Measurements from ENCODE around the gene CTIF.

CTIF gene

DNA sequence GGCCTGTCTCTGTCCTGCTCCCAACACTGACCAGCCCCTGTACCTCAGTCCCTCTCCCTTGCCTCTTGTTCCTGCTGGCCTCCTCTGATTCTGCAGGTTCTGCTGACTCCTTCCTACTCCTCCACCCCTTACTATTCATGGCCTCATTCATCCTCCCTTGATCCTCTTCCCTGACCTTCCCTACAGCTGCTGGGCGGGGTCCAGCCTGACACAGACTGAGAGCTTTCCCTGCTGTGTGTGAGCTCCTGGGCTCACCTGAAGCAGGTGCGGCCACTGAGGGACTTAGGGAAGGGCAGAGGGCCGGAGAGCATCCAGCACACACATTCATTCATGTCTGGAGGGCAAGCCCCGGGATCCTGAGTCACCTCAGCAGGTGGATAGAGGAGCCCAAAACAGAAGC, 185.6 kb downstream of the CTIF start:
- TF ChIP-seq, protein P1, sequence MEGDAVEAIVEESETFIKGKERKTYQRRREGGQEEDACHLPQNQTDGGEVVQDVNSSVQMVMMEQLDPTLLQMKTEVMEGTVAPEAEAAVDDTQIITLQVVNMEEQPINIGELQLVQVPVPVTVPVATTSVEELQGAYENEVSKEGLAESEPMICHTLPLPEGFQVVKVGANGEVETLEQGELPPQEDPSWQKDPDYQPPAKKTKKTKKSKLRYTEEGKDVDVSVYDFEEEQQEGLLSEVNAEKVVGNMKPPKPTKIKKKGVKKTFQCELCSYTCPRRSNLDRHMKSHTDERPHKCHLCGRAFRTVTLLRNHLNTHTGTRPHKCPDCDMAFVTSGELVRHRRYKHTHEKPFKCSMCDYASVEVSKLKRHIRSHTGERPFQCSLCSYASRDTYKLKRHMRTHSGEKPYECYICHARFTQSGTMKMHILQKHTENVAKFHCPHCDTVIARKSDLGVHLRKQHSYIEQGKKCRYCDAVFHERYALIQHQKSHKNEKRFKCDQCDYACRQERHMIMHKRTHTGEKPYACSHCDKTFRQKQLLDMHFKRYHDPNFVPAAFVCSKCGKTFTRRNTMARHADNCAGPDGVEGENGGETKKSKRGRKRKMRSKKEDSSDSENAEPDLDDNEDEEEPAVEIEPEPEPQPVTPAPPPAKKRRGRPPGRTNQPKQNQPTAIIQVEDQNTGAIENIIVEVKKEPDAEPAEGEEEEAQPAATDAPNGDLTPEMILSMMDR (IDR thresholded peaks at IDR 0.05): no peak

DNA sequence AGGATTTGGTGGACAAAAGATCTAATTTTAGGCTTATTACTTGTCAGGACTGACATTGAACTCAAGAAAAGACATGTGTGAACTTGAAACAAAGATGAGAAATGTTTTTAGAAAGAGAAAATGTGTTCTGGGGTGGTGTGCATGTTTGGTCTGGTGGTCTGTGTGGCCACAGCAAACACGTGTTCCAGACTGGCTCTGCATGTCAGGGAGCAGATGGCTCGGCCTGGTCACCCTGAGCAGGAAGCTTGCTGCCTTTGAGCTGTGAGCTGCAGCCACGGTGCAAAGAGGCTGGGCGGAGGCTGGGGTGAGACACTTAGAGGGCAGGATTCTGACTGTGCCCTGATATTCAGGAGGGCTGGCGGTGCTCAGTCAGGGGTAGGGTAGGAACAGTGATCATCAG, 186.1 kb downstream of the CTIF start:
- TF ChIP-seq, protein P1 (IDR thresholded peaks at IDR 0.05): no peak

DNA sequence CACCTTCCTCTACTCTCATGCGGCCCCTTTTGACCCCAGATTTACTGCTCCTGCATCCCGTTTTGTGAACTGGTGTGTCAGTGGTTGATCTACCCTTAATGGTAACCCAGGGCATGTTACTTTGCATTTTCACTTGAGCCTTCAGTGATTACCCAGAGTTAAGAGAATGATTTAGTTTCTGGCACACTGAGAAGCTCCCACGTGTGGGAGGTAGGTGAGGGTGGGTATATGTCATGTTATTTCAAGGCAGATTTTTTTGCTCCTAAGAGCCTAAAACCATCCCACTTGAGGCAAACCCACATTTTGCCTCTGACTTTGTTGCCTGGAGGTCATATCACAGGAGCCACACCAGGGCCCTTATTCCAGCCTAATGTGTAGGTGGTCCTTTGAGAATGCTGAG, 186.7 kb downstream of the CTIF start:
- TF ChIP-seq, protein P1 (IDR thresholded peaks at IDR 0.05): no peak

DNA sequence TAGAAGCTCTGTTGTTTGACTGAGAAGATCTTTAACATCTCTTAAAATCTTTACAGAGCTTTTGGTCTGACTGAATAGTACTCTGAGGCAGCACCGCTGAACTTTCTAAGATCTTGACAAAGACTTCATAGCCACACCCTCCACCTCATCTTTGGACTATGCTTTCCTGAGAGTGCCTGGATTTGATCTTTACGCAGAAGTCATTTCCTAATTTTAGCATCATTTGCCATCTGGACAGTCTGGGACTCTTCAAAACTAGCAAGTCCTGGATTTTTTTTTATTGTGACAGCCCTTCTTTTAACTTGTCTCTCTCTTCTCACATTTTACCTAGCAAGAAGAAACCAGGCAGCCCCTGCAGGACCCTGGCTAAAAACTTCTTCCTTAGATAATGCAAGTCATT, 188.8 kb downstream of the CTIF start:
- TF ChIP-seq, protein P1 (IDR thresholded peaks at IDR 0.05): no peak

DNA sequence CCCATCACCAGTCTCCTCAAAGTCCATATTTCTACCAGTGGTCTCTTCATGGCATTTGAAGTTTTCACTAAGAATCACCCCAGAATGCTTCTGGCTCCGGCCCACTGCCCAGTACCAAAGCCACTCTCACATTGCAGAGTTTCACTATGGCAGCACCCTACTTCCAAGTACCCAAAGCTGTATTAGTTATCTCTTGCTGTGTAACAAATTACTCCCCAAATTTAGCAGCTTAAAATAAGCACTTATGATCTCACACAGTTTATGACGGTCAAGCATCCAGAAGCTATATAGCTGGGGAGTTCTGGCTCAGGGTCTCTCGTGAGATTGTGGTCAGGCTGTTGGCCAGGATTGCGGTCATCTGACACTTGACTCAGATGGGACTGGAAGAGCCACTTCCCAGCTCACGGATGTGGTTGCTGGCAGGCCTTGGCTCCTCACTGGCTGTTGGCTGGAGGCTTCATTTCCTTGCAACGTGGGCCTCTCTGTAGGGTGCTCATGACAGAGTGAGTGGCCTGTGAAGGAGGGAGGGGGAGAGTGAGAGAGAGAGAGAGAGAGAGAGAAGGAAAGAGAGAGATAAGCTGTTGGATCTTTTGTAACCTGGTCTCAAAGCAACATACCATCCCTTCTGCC, 189.5 kb downstream of the CTIF start:
- TF ChIP-seq, protein P1 (IDR thresholded peaks at IDR 0.05): no peak

DNA sequence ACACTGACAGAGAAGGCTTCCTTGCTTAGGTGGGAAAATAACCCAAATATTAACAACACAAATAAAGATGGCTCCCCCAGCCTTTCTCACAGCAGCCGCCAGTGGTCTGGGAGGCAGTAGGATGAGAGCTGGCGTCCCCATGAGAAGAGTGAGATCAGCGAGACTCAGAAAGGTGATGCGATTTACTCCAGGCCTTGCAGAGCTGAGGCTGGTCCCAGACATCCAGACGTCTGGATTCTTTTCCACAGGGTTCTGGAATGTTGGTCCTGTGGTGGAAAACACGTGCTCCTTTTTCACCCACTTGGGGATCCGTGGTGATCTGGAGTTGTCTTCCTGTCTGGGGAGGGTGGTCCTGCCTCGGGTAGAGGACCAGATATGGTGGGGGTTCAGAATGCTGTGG, 190.6 kb downstream of the CTIF start:
- TF ChIP-seq, protein P1 (IDR thresholded peaks at IDR 0.05): no peak

DNA sequence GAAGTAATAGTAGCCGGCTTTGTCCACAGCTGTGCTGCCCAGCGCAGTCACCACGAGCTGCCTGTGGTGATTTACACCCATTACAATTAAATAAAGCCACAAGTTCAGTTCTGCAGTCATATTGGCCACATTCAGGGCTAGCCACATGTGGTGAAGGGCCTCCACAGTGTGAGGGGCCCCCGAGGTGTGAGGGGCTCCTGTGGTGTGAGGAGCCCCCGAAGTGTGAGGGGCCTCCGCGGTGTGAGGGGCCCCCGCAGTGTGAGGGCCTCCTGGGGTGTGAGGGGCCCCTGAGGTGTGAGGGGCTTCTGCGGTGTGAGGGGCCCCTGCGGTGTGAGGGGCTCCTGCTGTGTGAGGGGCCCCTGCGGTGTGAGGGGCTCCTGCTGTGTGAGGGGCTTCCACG, 191.2 kb downstream of the CTIF start:
- TF ChIP-seq, protein P1 (IDR thresholded peaks at IDR 0.05): no peak

All from LNCAP (cell line).